ENCODE measurements around the gene OR7G1. TPM values are rescaled to one million over a fixed set of nuclear protein-coding genes. Genes with fewer than 3 reads are reported as not detected.

Gene OR7G1
- total RNA-seq (2012; rRNA removed): not detected in 2 replicates

DNA sequence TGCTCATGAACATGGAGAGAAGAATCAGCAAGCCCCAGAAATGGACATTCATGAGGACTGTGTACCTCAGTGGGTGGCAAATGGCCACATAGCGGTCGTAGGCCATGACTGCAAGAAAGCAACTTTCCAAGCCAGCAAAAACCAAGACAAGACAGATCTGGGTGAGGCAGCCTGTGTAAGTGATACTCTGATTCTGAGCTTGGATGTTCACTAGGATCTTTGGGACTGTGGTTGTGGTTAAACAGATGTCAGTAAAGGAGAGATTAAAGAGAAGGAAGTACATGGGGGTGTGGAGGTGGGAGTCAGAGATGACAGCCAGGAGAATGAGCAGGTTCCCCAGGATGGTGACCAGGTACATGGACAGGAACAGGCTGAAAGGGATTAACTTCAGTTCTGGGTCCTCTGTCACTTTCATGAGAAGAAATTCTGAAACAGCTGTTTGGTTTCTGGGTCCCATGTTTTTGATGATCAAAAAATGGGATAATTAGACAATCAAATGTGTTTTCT is at the start of gene OR7G1:
Gene OR7G1 (minus strand): TSS at position 457 of the 507 bp plus-strand sequence. CDS start 0 bp downstream, at position 457.
- Histone ChIP-seq H3K4me1 (ENCODE audit: control insufficient read depth, insufficient read depth, low read length) (no peaks in the 10 kb centered on the region), H3K9me3 (replicated peaks; ENCODE audit: low read length) (no peaks in the 10 kb centered on the region), H3K36me3 (ENCODE audit: insufficient read depth, low read length) (no peaks in the 10 kb centered on the region), H3K4me2 (ENCODE audit: low read length) (no peak within 1 kb of the TSS), H3K4me3 (ENCODE audit: low read length) (no peak within 1 kb of the TSS), H3K9ac (ENCODE audit: low read depth, low read length) (no peak within 1 kb of the TSS), H3K27me3 (ENCODE audit: control insufficient read depth, insufficient read depth, low read length) (no peaks in the 10 kb centered on the region)

GRCh38 chr19:9165261-9165660 is 49.7 kb upstream of the OR7G1 start:
- Histone ChIP-seq H3K27me3 (ENCODE audit: control insufficient read depth, insufficient read depth, low read length) (no peaks in the 10 kb centered on the region), H3K4me1 (ENCODE audit: control insufficient read depth, insufficient read depth, low read length) (no peaks in the 10 kb centered on the region), H3K4me3 (ENCODE audit: low read length) (no peak overlapping the region), H3K9ac (ENCODE audit: low read depth, low read length) (no peak overlapping the region), H3K36me3 (ENCODE audit: insufficient read depth, low read length) (peaks cover 58% of the 10 kb centered on the region), H3K9me3 (replicated peaks; ENCODE audit: low read length) (peaks cover 20% of the 10 kb centered on the region), H3K4me2 (ENCODE audit: low read length) (no peak overlapping the region)

- no peak overlapping the region for H3K4me2 ChIP-seq (ENCODE audit: low read length)
- no peaks in the 10 kb centered on the region for H3K27me3 ChIP-seq (ENCODE audit: control insufficient read depth, insufficient read depth, low read length)
- no peak overlapping the region for H3K9ac ChIP-seq (ENCODE audit: low read depth, low read length)
- no peaks in the 10 kb centered on the region for H3K4me1 ChIP-seq (ENCODE audit: control insufficient read depth, insufficient read depth, low read length)
- H3K9me3 ChIP-seq (replicated peaks; ENCODE audit: low read length): peaks cover 33% of the 10 kb centered on the region
- H3K36me3 ChIP-seq (ENCODE audit: insufficient read depth, low read length): peaks cover 90% of the 10 kb centered on the region
- H3K4me3 ChIP-seq (ENCODE audit: low read length): no peak overlapping the region
Measured at GRCh38 chr19:9161427-9161826, 45.9 kb upstream of the OR7G1 start.

GRCh38 chr19:9159891-9160290 is 44.3 kb upstream of the OR7G1 start:
- no peak overlapping the region for H3K9ac ChIP-seq (ENCODE audit: low read depth, low read length)
- H3K36me3 ChIP-seq (ENCODE audit: insufficient read depth, low read length): peaks cover 93% of the 10 kb centered on the region
- H3K27me3 ChIP-seq (ENCODE audit: control insufficient read depth, insufficient read depth, low read length): no peaks in the 10 kb centered on the region
- no peaks in the 10 kb centered on the region for H3K4me1 ChIP-seq (ENCODE audit: control insufficient read depth, insufficient read depth, low read length)
- peaks cover 33% of the 10 kb centered on the region for H3K9me3 ChIP-seq (replicated peaks; ENCODE audit: low read length)
- H3K4me3 ChIP-seq (ENCODE audit: low read length): no peak overlapping the region
- H3K4me2 ChIP-seq (ENCODE audit: low read length): no peak overlapping the region

DNA sequence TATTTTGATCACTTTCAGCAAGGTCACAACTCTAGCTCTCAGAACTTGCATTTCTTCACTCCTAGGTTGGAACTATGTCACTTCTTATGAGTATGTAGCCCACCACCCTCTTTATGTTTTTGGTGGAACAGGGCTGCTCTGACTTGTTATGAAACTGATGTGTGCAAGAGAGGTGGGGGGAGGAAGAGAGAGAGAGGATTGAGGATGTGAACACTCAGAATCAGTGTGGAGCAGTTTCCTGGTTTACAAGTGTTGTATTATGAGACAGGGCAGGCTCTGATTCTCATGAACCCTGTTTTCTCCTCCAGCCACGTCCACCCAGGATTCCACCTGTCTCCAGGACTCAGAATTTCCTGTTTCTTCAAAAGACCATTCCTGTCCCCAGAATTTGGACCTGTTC is 40.7 kb upstream of the OR7G1 start:
- Histone ChIP-seq H3K36me3 (ENCODE audit: insufficient read depth, low read length) (peaks cover 73% of the 10 kb centered on the region), H3K4me2 (ENCODE audit: low read length) (no peak overlapping the region), H3K4me3 (ENCODE audit: low read length) (no peak overlapping the region), H3K4me1 (ENCODE audit: control insufficient read depth, insufficient read depth, low read length) (no peaks in the 10 kb centered on the region), H3K27me3 (ENCODE audit: control insufficient read depth, insufficient read depth, low read length) (no peaks in the 10 kb centered on the region), H3K9me3 (replicated peaks; ENCODE audit: low read length) (peaks cover 23% of the 10 kb centered on the region), H3K9ac (ENCODE audit: low read depth, low read length) (no peak overlapping the region)

DNA sequence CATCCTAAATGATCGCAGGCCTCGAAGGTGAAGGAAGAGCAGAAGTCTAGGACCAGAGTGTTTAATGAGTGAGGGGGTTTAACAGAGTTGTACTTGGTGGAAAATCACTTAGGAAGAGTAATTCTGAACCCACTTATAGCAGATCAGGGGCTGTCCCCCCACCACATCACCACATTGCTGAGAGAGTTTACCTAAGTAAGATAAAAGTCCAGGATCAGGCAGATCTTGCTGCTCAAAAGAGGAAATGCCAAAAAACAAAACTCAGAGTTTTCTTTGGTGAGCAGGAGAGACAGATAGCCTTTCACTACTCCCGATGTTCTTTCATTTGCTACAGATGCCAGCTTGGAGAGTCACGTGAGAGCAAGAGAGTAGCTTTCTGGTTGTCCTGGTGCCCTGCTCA is 40.0 kb upstream of the OR7G1 start:
- no peak overlapping the region for H3K4me2 ChIP-seq (ENCODE audit: low read length)
- no peak overlapping the region for H3K9ac ChIP-seq (ENCODE audit: low read depth, low read length)
- no peak overlapping the region for H3K4me3 ChIP-seq (ENCODE audit: low read length)
- no peaks in the 10 kb centered on the region for H3K27me3 ChIP-seq (ENCODE audit: control insufficient read depth, insufficient read depth, low read length)
- no peaks in the 10 kb centered on the region for H3K4me1 ChIP-seq (ENCODE audit: control insufficient read depth, insufficient read depth, low read length)
- H3K9me3 ChIP-seq (replicated peaks; ENCODE audit: low read length): peaks cover 16% of the 10 kb centered on the region
- H3K36me3 ChIP-seq (ENCODE audit: insufficient read depth, low read length): peaks cover 66% of the 10 kb centered on the region

DNA sequence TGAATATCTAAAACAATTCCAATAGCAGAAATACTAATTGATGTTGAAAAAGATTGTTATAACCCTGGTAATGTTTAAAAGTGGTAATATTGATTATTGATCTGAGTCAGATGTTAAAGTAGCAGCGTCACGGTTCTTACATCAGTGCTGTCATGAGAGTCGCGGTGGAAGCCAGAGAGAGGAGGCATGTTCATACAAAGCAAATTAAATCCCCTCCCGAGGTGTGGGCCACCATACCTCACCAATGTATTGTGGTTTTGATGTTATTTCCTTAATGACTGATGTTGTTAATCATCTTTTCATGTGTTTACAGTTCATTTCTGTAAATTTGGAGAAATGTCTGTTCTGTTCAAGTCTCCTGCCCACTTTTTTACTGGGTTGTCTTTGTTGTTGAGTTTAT is 35.8 kb upstream of the OR7G1 start:
- Histone ChIP-seq H3K27me3 (ENCODE audit: control insufficient read depth, insufficient read depth, low read length) (no peaks in the 10 kb centered on the region), H3K9me3 (replicated peaks; ENCODE audit: low read length) (peaks cover 12% of the 10 kb centered on the region), H3K4me1 (ENCODE audit: control insufficient read depth, insufficient read depth, low read length) (no peaks in the 10 kb centered on the region), H3K9ac (ENCODE audit: low read depth, low read length) (no peak overlapping the region), H3K4me3 (ENCODE audit: low read length) (no peak overlapping the region), H3K36me3 (ENCODE audit: insufficient read depth, low read length) (peaks cover 37% of the 10 kb centered on the region), H3K4me2 (ENCODE audit: low read length) (no peak overlapping the region)

DNA sequence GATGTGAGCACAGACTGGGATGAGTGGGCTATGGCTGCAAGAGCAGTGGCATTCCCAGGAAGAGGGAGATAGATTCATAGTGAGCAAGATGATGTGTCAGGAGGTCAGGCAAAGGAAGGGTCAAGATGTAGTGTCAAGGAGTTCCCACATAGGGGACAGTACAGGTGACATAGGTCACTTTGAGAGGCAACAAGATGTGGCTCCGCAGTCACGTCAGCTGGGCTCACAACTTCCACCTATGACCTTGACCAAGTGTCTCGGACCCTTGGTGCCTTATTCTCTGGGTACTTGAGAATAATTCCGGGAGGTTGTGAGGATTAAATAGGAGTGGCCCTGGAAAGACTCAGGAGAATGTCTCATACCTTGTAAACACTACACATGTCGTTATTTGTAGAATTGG is 35.1 kb upstream of the OR7G1 start:
- no peak overlapping the region for H3K9ac ChIP-seq (ENCODE audit: low read depth, low read length)
- H3K27me3 ChIP-seq (ENCODE audit: control insufficient read depth, insufficient read depth, low read length): no peaks in the 10 kb centered on the region
- H3K4me2 ChIP-seq (ENCODE audit: low read length): no peak overlapping the region
- H3K36me3 ChIP-seq (ENCODE audit: insufficient read depth, low read length): peaks cover 30% of the 10 kb centered on the region
- no peak overlapping the region for H3K4me3 ChIP-seq (ENCODE audit: low read length)
- H3K4me1 ChIP-seq (ENCODE audit: control insufficient read depth, insufficient read depth, low read length): no peaks in the 10 kb centered on the region
- peaks cover 12% of the 10 kb centered on the region for H3K9me3 ChIP-seq (replicated peaks; ENCODE audit: low read length)

GRCh38 chr19:9149997-9150396 is 34.4 kb upstream of the OR7G1 start:
- Histone ChIP-seq H3K4me1 (ENCODE audit: control insufficient read depth, insufficient read depth, low read length) (no peaks in the 10 kb centered on the region), H3K4me2 (ENCODE audit: low read length) (no peak overlapping the region), H3K4me3 (ENCODE audit: low read length) (no peak overlapping the region), H3K9ac (ENCODE audit: low read depth, low read length) (no peak overlapping the region), H3K36me3 (ENCODE audit: insufficient read depth, low read length) (peaks cover 24% of the 10 kb centered on the region), H3K9me3 (replicated peaks; ENCODE audit: low read length) (peaks cover 19% of the 10 kb centered on the region), H3K27me3 (ENCODE audit: control insufficient read depth, insufficient read depth, low read length) (no peaks in the 10 kb centered on the region)

- no peaks in the 10 kb centered on the region for H3K27me3 ChIP-seq (ENCODE audit: control insufficient read depth, insufficient read depth, low read length)
- peaks cover 26% of the 10 kb centered on the region for H3K9me3 ChIP-seq (replicated peaks; ENCODE audit: low read length)
- H3K4me1 ChIP-seq (ENCODE audit: control insufficient read depth, insufficient read depth, low read length): no peaks in the 10 kb centered on the region
- peaks cover 31% of the 10 kb centered on the region for H3K36me3 ChIP-seq (ENCODE audit: insufficient read depth, low read length)
- no peak overlapping the region for H3K4me3 ChIP-seq (ENCODE audit: low read length)
- H3K9ac ChIP-seq (ENCODE audit: low read depth, low read length): no peak overlapping the region
- no peak overlapping the region for H3K4me2 ChIP-seq (ENCODE audit: low read length)
Measured at GRCh38 chr19:9148697-9149096, 33.1 kb upstream of the OR7G1 start.

DNA sequence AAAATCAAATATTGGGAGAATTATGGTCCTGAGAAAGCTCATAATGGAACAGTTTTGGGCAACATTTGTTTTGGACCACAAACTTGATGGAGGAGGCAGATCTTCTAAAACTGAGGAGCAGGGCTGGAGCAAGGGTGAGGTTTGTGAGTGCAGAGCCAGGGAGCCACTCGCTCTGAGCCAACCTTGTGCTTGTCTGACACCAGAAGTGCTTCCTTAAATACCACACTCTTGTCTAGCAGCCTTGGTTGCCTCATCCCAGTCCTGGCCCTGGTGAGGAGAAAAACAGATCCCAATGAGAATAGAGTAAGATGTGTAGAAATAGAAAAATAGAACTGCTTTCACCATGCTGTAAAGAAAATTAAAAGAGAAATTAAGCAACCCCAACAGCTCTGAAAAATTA is 31.3 kb upstream of the OR7G1 start:
- Histone ChIP-seq H3K4me2 (ENCODE audit: low read length) (no peak overlapping the region), H3K36me3 (ENCODE audit: insufficient read depth, low read length) (peaks cover 26% of the 10 kb centered on the region), H3K4me3 (ENCODE audit: low read length) (no peak overlapping the region), H3K27me3 (ENCODE audit: control insufficient read depth, insufficient read depth, low read length) (no peaks in the 10 kb centered on the region), H3K4me1 (ENCODE audit: control insufficient read depth, insufficient read depth, low read length) (no peaks in the 10 kb centered on the region), H3K9ac (ENCODE audit: low read depth, low read length) (no peak overlapping the region), H3K9me3 (replicated peaks; ENCODE audit: low read length) (peaks cover 26% of the 10 kb centered on the region)

GRCh38 chr19:9144920-9145319 is 29.4 kb upstream of the OR7G1 start:
- Histone ChIP-seq H3K27me3 (ENCODE audit: control insufficient read depth, insufficient read depth, low read length) (no peaks in the 10 kb centered on the region), H3K9ac (ENCODE audit: low read depth, low read length) (no peak overlapping the region), H3K36me3 (ENCODE audit: insufficient read depth, low read length) (peaks cover 29% of the 10 kb centered on the region), H3K4me2 (ENCODE audit: low read length) (no peak overlapping the region), H3K4me3 (ENCODE audit: low read length) (no peak overlapping the region), H3K9me3 (replicated peaks; ENCODE audit: low read length) (peaks cover 26% of the 10 kb centered on the region), H3K4me1 (ENCODE audit: control insufficient read depth, insufficient read depth, low read length) (peaks cover 9% of the 10 kb centered on the region)

Measured in skeletal muscle satellite cell (primary cell).